Measurements from ENCODE around the gene KLHL14.
A peak's percentile ranks its signal among the peaks of the same experiment; 100 is the strongest.
"Not testable (repeated sequence)": the region's sequence is repeated elsewhere in the genome, so short reads cannot be mapped to it uniquely, and the experiment has no call there.

Gene KLHL14

GRCh38 chr18:32717126-32717525 is 55.7 kb downstream of the KLHL14 start:
- no peak for DNase-seq (ENCODE audit: low read depth, low spot score)

GRCh38 chr18:32714571-32715148 is 58.2 kb downstream of the KLHL14 start:
- peak; percentile 86 for DNase-seq (ENCODE audit: low read depth, low spot score)

DNA sequence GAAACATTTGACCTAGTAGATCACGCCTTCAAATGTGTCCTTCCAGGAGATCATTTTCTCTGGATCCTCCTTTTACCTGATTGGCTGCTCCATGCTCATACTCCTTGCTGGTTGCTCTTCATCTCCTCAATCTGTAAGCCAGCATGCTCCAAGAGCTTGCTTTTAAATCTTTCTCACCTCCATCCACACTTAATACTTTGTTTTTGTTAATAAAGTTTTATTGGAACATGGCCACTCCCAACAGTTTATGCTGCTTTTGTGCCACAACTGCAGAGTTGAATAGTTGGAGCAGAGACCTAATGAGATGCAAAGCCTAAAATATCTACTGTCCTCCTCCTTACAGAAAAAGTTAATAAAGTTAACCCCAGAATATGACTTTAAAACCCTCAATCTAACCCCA is 60.0 kb downstream of the KLHL14 start:
- DNase-seq (ENCODE audit: low read depth, low spot score) = no peak

DNA sequence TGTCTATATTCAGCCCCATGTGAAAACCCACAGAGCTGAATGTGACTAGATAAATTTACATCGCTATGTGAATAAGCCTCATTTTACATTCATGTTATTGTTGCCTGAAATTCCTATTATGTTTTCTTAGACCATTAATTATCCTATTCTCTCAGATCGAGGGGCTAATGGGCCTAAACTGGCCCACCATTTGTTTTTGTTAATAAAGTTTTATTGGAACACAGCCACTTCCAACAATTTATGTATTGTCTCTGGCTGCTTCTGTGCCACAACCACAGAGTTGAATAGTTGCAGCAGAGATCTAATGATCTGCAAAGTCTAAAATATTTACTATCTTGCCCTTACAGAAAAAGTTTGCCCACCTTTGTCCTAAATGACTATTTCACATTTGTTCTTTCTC is 61.0 kb downstream of the KLHL14 start:
- no peak for DNase-seq (ENCODE audit: low read depth, low spot score)

GRCh38 chr18:32707586-32707985 is 65.2 kb downstream of the KLHL14 start:
- no peak for DNase-seq (ENCODE audit: low read depth, low spot score)

GRCh38 chr18:32707147-32707546 is 65.7 kb downstream of the KLHL14 start:
- no peak for DNase-seq (ENCODE audit: low read depth, low spot score)

DNA sequence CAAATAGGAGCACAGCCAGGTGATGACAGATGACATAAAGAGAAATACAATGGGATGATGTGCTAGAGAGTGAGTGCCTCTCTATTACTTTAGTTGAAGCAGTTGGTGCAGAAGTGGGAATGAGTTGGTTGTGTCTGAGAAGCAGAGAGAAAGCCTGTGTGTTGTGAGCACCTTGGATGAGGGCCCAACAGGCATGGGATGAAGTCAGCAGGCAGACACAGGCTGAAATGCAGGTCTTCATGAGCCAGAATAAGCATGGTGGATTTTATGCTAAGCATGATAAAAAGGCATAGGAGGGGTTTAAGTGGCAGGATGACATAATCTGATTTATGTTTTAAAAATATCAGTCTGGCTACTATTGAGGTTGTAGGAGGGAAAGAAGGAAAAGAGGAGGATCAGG is 71.5 kb downstream of the KLHL14 start:
- DNase-seq (ENCODE audit: low read depth, low spot score) = no peak

DNA sequence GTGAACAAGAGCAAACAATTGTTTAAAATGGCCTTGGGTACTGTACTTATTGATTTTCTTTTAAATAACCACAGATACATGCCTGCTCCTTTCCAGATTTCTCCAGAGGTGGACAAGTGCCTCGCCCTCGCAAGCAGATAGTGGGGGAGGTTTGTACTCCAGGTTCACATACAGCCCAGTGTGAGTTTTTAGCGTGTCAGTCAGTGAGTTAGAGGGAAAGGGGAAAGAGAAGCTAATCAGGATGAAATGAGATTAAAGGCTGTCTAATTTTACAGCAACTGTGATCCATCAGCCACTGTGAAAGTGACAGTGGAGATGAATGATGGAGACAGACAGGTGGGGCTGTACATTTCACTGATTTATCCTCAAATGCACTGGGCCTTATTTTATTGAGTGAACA is 74.7 kb downstream of the KLHL14 start:
- no peak for DNase-seq (ENCODE audit: low read depth, low spot score)

- DNase-seq (ENCODE audit: low read depth, low spot score) = no peak
These were observed 76.4 kb downstream of the KLHL14 start for GRCh38 chr18:32696376-32696775.

- no peak for DNase-seq (ENCODE audit: low read depth, low spot score)
These were observed 77.3 kb downstream of the KLHL14 start for GRCh38 chr18:32695534-32695933.

DNA sequence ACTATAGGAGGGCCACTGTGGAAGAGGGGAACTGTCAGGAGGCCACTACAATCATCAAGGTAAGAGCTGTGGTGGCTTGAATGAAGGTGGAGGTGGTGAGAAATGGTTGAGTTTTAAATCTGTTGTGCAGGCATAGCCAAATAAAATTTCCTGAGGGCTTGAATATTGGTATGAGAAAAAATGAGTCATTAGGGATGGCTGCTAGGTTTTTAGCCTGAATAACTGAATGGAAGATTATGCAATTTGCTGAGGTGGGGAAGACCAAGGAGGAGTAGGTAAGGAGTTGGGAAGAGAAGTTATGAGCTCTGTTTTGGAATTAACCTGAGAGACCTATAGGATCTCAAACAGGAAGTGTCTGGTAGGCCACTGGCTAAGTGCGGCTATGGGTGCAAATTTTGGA is 84.0 kb downstream of the KLHL14 start:
- peak; percentile 10 for DNase-seq (ENCODE audit: low read depth, low spot score)

GRCh38 chr18:32684940-32685339 is 87.9 kb downstream of the KLHL14 start:
- no peak for DNase-seq (ENCODE audit: low read depth, low spot score)

- DNase-seq (ENCODE audit: low read depth, low spot score) = no peak
These were observed 88.7 kb downstream of the KLHL14 start for GRCh38 chr18:32684096-32684495.

- DNase-seq (ENCODE audit: low read depth, low spot score) = no peak
These were observed 89.8 kb downstream of the KLHL14 start for GRCh38 chr18:32683044-32683443.

GRCh38 chr18:32677578-32677977 is 95.2 kb downstream of the KLHL14 start:
- DNase-seq (ENCODE audit: low read depth, low spot score) = no peak

DNA sequence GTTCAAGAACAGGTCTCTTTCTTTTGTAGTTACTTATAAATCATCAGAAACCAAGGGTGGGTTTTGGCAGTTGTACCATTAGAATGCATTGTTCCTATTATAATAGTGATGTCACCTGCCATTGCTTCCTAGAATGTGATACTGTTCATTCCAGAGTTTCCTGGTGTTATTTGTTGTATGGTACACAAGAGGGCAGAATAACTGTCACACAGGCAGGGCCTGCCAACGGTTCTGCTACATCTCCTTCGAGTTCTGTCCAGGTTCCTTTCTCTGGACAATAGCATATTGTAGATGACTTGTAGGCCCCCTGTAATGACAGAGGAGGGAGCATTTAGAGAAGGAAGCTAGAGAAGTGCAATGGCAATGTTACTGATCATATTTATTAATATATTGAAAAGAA is 98.3 kb downstream of the KLHL14 start:
- no peak for DNase-seq (ENCODE audit: low read depth, low spot score)

GRCh38 chr18:32672398-32672797 is 100.4 kb downstream of the KLHL14 start:
- DNase-seq (ENCODE audit: low read depth, low spot score) = no peak

GRCh38 chr18:32670727-32671126 is 102.1 kb downstream of the KLHL14 start:
- DNase-seq (ENCODE audit: low read depth, low spot score) = no peak

GRCh38 chr18:32669549-32670165 is 103.2 kb downstream of the KLHL14 start:
- no peak for DNase-seq (ENCODE audit: low read depth, low spot score)

GRCh38 chr18:32668956-32669355 is 103.9 kb downstream of the KLHL14 start:
- DNase-seq (ENCODE audit: low read depth, low spot score) = peak; percentile 52

- peak; percentile 91 for DNase-seq (ENCODE audit: low read depth, low spot score)
These were observed 111.1 kb downstream of the KLHL14 start for GRCh38 chr18:32661486-32662299.

DNA sequence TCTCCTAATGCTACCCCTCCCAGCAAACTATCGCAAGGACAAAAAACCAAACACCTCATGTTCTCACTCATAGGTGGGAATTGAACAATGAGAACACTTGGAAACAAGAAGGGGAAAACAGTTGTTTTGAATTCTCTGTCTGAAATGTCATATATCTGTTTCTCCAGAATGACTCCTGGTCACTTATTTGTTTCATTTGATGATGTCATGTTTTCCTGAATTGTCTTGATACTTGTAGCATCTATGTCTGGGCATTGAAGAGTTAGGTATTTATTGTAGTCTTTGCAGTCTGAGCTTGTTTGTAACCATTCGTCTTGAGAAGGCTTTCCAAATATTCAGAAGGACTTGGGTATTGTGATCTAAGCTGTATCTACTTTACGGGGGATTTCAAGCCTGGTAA is 118.3 kb downstream of the KLHL14 start:
- not testable (repeated sequence) for DNase-seq (ENCODE audit: low read depth, low spot score)

DNA sequence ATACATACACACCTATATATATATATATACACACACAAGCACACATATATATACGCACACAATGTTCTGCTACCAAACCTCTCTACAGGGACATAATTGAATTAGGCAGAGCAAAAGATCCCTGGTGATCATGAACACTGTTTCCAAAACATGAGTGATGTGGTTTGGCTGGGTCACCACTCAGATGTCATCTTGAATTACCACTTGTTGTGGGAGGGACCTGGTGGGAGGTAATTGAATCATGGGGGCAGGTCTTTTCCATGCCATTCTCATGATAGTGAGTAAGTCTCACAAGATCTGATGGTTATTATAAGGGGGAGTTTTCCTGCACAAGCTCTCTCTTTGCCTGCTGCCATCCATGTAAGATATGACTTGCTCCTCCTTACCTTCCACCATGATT is 135.2 kb downstream of the KLHL14 start:
- DNase-seq (ENCODE audit: low read depth, low spot score) = not testable (repeated sequence)

All from astrocyte of the hippocampus (primary cell).